ENCODE results near the gene NHP2.
"Not testable (repeated sequence)": the region's sequence is repeated elsewhere in the genome, so short reads cannot be mapped to it uniquely, and the experiment has no call there.

DNA sequence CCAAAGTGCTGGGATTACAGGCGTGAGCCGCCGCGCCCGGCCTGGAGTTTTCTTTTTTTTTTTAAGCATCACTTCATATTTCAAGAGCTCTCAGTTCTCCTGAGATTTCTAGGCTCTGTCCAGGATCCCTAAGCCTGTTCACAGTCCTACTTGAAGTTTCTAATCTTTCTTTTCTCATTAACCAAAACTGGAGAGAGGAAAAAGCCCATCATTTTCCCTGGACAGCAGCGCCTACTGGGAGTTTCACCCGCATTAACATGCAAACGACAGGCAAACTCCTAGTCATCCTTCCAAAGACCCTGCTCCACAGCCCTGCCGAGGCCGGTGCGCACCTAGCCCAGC, 23.5 kb downstream of the NHP2 start:
- TF ChIP-seq, protein P1, sequence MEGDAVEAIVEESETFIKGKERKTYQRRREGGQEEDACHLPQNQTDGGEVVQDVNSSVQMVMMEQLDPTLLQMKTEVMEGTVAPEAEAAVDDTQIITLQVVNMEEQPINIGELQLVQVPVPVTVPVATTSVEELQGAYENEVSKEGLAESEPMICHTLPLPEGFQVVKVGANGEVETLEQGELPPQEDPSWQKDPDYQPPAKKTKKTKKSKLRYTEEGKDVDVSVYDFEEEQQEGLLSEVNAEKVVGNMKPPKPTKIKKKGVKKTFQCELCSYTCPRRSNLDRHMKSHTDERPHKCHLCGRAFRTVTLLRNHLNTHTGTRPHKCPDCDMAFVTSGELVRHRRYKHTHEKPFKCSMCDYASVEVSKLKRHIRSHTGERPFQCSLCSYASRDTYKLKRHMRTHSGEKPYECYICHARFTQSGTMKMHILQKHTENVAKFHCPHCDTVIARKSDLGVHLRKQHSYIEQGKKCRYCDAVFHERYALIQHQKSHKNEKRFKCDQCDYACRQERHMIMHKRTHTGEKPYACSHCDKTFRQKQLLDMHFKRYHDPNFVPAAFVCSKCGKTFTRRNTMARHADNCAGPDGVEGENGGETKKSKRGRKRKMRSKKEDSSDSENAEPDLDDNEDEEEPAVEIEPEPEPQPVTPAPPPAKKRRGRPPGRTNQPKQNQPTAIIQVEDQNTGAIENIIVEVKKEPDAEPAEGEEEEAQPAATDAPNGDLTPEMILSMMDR (IDR thresholded peaks at IDR 0.05) = not testable (repeated sequence)
- not testable (repeated sequence) for TF ChIP-seq POLR2A (IDR thresholded peaks at IDR 0.05)

Data from esophagus squamous epithelium (tissue), 4 donors.